Breast epithelium (tissue), 3 donors: ENCODE measurements around the gene PORCN.

ENCODE experiments used
- CTCF ChIP-seq, 3 donors: fragments of 450-650 bp; IDR thresholded peaks; one replicate each; pipeline ENCODE4 v1.5.1; 2016 to 2017; ENCODE audit warnings: antibody characterized with exemption in 3 of 3, mild to moderate bottlenecking in 3 of 3, moderate library complexity in 3 of 3
- POLR2A ChIP-seq: fragments of 450-650 bp; IDR thresholded peaks from one replicate; pipeline ENCODE4 v1.6.1; 2016; ENCODE audit warnings: antibody characterized with exemption, mild to moderate bottlenecking, moderate library complexity
- POLR2AphosphoS5 ChIP-seq, 3 donors: sonication (generic); formaldehyde crosslinking; IDR thresholded peaks; one replicate each; pipeline ENCODE4 v1.6.1; 2017; ENCODE audit warnings: antibody characterized with exemption in 3 of 3

DNA sequence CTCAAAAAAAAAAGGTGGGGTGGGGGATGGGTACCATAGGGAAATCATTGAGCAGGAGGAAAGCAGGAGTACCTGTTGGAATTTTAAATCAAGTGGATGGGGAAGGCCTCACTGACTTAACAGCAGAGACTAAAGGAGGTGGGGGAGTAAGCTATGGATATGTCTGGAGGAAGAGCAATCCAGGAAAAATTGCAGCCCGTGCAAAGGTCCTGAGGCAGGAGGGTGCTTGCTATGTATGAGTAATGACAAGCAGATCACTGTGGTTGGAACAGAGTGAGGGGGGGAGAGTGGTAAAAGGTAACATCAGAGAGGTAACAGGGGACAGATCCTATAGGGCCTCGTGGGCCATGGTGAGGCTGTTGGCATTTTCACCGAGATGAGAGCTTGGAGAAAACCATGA is 28.6 kb upstream of the PORCN start:
- TF ChIP-seq CTCF (IDR thresholded peaks at IDR 0.05) = no peak
- TF ChIP-seq POLR2A = no peak
- TF ChIP-seq POLR2AphosphoS5 (IDR thresholded peaks at IDR 0.05) = no peak
